ENCODE data around the gene NFATC2.

The NFATC2 gene

GRCh38 chr20:51510169-51510568 lies 32.4 kb downstream of the NFATC2 start:
- Histone ChIP-seq H3K9me3 (ENCODE audit: severe bottlenecking) (no peaks in the 10 kb centered on the region), H3K36me3 (ENCODE audit: low read depth) (no peaks in the 10 kb centered on the region), H3K27ac (ENCODE audit: poor library complexity, severe bottlenecking) (no peak overlapping the region), H3K4me3 (ENCODE audit: severe bottlenecking) (no peak overlapping the region), H3K4me1 (ENCODE audit: insufficient read depth, poor library complexity, severe bottlenecking) (no peaks in the 10 kb centered on the region), H3K27me3 (ENCODE audit: insufficient read depth, poor library complexity, severe bottlenecking) (no peaks in the 10 kb centered on the region)
- TF ChIP-seq, protein P1, sequence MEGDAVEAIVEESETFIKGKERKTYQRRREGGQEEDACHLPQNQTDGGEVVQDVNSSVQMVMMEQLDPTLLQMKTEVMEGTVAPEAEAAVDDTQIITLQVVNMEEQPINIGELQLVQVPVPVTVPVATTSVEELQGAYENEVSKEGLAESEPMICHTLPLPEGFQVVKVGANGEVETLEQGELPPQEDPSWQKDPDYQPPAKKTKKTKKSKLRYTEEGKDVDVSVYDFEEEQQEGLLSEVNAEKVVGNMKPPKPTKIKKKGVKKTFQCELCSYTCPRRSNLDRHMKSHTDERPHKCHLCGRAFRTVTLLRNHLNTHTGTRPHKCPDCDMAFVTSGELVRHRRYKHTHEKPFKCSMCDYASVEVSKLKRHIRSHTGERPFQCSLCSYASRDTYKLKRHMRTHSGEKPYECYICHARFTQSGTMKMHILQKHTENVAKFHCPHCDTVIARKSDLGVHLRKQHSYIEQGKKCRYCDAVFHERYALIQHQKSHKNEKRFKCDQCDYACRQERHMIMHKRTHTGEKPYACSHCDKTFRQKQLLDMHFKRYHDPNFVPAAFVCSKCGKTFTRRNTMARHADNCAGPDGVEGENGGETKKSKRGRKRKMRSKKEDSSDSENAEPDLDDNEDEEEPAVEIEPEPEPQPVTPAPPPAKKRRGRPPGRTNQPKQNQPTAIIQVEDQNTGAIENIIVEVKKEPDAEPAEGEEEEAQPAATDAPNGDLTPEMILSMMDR (IDR thresholded peaks at IDR 0.05; ENCODE audit: poor library complexity, severe bottlenecking): no peak
- DNase-seq (ENCODE audit: low spot score) (no peak), ATAC-seq (ENCODE audit: low read depth) (no peak)

- no peak for ATAC-seq (ENCODE audit: low read depth)
- TF ChIP-seq, protein P1 (IDR thresholded peaks at IDR 0.05; ENCODE audit: poor library complexity, severe bottlenecking): no peak
These were observed 33.3 kb downstream of the NFATC2 start for GRCh38 chr20:51509208-51509607.

GRCh38 chr20:51508780-51509179 lies 33.7 kb downstream of the NFATC2 start:
- Histone ChIP-seq H3K9me3 (ENCODE audit: severe bottlenecking) (no peaks in the 10 kb centered on the region), H3K4me1 (ENCODE audit: insufficient read depth, poor library complexity, severe bottlenecking) (no peaks in the 10 kb centered on the region), H3K4me3 (ENCODE audit: severe bottlenecking) (no peak overlapping the region), H3K27me3 (ENCODE audit: insufficient read depth, poor library complexity, severe bottlenecking) (no peaks in the 10 kb centered on the region), H3K27ac (ENCODE audit: poor library complexity, severe bottlenecking) (no peak overlapping the region), H3K36me3 (ENCODE audit: low read depth) (no peaks in the 10 kb centered on the region)
- DNase-seq (ENCODE audit: low spot score) (no peak), ATAC-seq (ENCODE audit: low read depth) (no peak)
- TF ChIP-seq, protein P1 (IDR thresholded peaks at IDR 0.05; ENCODE audit: poor library complexity, severe bottlenecking): no peak

More at GRCh38 chr20:51509208-51509607, 33.3 kb downstream of the NFATC2 start:
- Histone ChIP-seq H3K27me3 (ENCODE audit: insufficient read depth, poor library complexity, severe bottlenecking) (no peaks in the 10 kb centered on the region), H3K4me3 (ENCODE audit: severe bottlenecking) (no peak overlapping the region), H3K27ac (ENCODE audit: poor library complexity, severe bottlenecking) (no peak overlapping the region), H3K36me3 (ENCODE audit: low read depth) (no peaks in the 10 kb centered on the region), H3K4me1 (ENCODE audit: insufficient read depth, poor library complexity, severe bottlenecking) (no peaks in the 10 kb centered on the region), H3K9me3 (ENCODE audit: severe bottlenecking) (no peaks in the 10 kb centered on the region)
- DNase-seq (ENCODE audit: low spot score): no peak

GRCh38 chr20:51508158-51508557 lies 34.4 kb downstream of the NFATC2 start:
- ATAC-seq (ENCODE audit: low read depth) (no peak), DNase-seq (ENCODE audit: low spot score) (no peak)
- H3K27ac ChIP-seq (ENCODE audit: poor library complexity, severe bottlenecking): no peak overlapping the region
- no peaks in the 10 kb centered on the region for H3K27me3 ChIP-seq (ENCODE audit: insufficient read depth, poor library complexity, severe bottlenecking)
- TF ChIP-seq, protein P1 (IDR thresholded peaks at IDR 0.05; ENCODE audit: poor library complexity, severe bottlenecking): no peak
- H3K9me3 ChIP-seq (ENCODE audit: severe bottlenecking): no peaks in the 10 kb centered on the region
- H3K4me3 ChIP-seq (ENCODE audit: severe bottlenecking): no peak overlapping the region
- no peaks in the 10 kb centered on the region for H3K36me3 ChIP-seq (ENCODE audit: low read depth)
- no peaks in the 10 kb centered on the region for H3K4me1 ChIP-seq (ENCODE audit: insufficient read depth, poor library complexity, severe bottlenecking)

GRCh38 chr20:51507216-51508036 lies 35.1 kb downstream of the NFATC2 start:
- H3K4me3 ChIP-seq (ENCODE audit: severe bottlenecking): no peak overlapping the region
- H3K36me3 ChIP-seq (ENCODE audit: low read depth): no peaks in the 10 kb centered on the region
- H3K27ac ChIP-seq (ENCODE audit: poor library complexity, severe bottlenecking): no peak overlapping the region
- H3K4me1 ChIP-seq (ENCODE audit: insufficient read depth, poor library complexity, severe bottlenecking): no peaks in the 10 kb centered on the region
- TF ChIP-seq, protein P1 (IDR thresholded peaks at IDR 0.05; ENCODE audit: poor library complexity, severe bottlenecking): no peak
- H3K27me3 ChIP-seq (ENCODE audit: insufficient read depth, poor library complexity, severe bottlenecking): no peaks in the 10 kb centered on the region
- ATAC-seq (ENCODE audit: low read depth): no peak
- DNase-seq (ENCODE audit: low spot score): peak; percentile 57
- H3K9me3 ChIP-seq (ENCODE audit: severe bottlenecking): no peaks in the 10 kb centered on the region

Measured in RWPE2 (cell line).